ENCODE measurements around the gene GLB1L. TPM values are rescaled to one million over a fixed set of nuclear protein-coding genes. Genes with fewer than 3 reads are reported as not detected.

The GLB1L gene
- total and polyA plus RNA-seq, 2 of the 8 experiments (the other 6 are each of a cell fraction or from before 2014, with no cell fraction given), result 3.7 to 4.0 TPM

DNA sequence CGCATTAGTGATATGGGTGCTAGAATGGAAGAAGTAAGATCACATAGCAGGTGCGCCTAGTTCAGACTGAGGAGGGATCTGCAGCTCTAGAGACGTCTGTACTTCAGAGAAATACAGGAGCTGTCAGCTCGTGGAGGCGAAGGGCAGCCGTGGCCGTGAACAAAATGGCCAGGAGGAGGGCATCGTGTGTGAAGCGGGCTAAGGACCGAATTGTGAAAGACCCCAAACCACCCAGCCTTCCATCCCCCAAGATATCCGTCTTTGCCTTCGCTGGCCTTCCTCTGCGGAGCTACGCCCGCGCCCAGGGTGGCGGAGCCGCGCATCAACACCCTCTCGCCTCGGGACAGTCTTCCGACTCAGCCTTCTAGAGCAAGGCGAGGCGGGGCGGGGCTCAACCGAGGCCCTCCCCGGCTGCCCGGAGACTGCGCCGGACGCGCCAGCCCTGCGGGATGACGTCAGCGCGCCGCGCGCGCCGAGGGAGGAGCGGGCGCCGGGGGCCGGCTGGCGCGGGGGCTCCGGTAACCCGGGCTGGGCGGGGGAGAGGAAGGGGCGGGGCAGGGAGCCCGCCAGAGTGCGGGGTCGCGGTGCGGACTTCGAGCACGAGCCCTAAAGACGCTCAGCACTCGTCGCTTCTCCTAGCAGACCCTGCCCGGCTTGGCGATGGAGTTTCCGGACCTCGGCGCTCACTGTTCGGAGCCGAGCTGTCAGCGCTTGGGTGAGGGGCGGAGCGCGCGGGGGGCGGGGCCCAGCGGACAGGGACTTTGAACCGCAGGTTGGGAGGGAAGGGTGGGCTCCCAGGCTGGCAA lies 38.7 kb downstream of the GLB1L start, which contains the start of gene ZFAND2B (continued):
- TF ChIP-seq SAP30 (IDR thresholded peaks at IDR 0.05; ENCODE audit: insufficient read depth, insufficient replicate concordance, low read length) (peak; percentile 54), SRF (IDR thresholded peaks at IDR 0.05; ENCODE audit: low read depth, low read length) (peak; percentile 32; the same call in 1 of the 2 replicates), HDAC2 (IDR thresholded peaks at IDR 0.05; ENCODE audit: borderline replicate concordance in 1 of 2, low read depth in 2 of 2, low read length in 2 of 2) (peak in 1 of 2 experiments; percentile 16; a peak in 1 of 4 replicates), RAD21 (IDR thresholded peaks at IDR 0.05 in 1 of 2, conservative IDR thresholded peaks at IDR 0.05 in 1 of 2; ENCODE audit: low read depth in 2 of 2, low read length in 2 of 2) (peak in 1 of 2 experiments; percentile 15; a peak in 1 of 4 replicates), RXRA (IDR thresholded peaks at IDR 0.05; ENCODE audit: insufficient read depth, low read depth, low read length) (no peak), PHF8 (conservative IDR thresholded peaks at IDR 0.05; ENCODE audit: low read depth, low read length) (peak; percentile 46), ASH2L (IDR thresholded peaks at IDR 0.05; ENCODE audit: low read length) (peak; percentile 59), TAF1 (IDR thresholded peaks at IDR 0.05; ENCODE audit: low read depth, low read length) (peak; percentile 88), FOSL1 (IDR thresholded peaks at IDR 0.05; ENCODE audit: insufficient read depth, low read depth, low read length) (no peak), SIN3A (conservative IDR thresholded peaks at IDR 0.05 in 1 of 2, IDR thresholded peaks at IDR 0.05 in 1 of 2; ENCODE audit: low read depth in 1 of 2, low read length in 2 of 2) (peak; percentile 16 to 68; a peak in 2 of 4 replicates)
